ENCODE results near the gene TRIM56. TPM values are rescaled to one million over a fixed set of nuclear protein-coding genes. Genes with fewer than 3 reads are reported as not detected.

The TRIM56 gene
- total and polyA plus RNA-seq, 11 donors, result 7.9 to 37.4 (median 13.8) TPM

DNA sequence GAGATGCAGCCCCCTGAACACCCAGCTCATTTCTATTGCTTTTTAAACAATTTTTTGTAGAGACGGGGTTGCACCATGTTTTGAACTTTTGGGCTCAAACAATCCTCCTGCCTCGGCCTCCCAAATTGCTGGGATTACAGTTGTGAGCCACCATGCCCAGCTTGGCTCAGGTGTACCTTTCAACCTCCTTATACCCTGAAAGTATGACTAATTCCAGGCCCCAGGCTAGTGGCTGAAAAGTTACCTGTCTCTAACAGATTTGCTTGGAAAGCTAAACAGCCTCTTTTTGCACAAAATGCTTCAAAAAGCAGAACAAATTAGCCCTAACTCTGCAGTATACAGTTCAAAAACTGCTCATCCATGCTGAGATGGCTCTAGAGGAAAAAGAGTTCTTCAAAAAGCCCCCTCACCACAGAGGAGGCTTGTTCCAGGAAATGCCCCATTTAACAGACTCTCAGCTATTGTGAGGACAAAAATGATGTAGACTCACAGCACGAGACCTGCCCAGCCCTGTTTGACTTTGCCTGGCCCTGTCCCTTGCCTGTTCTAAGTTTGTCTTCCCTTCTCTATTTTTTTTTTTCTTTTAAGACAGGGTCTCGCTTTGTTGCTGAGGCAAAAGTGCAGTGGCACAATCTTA is 55.6 kb downstream of the TRIM56 start:
- Histone ChIP-seq H3K9me3 (no peaks in the 10 kb centered on the region), H3K27ac (no peak overlapping the region), H3K36me3 (peaks cover 0 to 12% (median 0%) of the 10 kb centered on the region in 9 donors), H3K4me3 (no peak overlapping the region), H3K4me1 (peaks cover 0 to 29% (median 12%) of the 10 kb centered on the region in 12 donors), H3K27me3 (no peaks in the 10 kb centered on the region)
- no peak for ATAC-seq
- DNase-seq, result no peak
- TF ChIP-seq, protein P1, sequence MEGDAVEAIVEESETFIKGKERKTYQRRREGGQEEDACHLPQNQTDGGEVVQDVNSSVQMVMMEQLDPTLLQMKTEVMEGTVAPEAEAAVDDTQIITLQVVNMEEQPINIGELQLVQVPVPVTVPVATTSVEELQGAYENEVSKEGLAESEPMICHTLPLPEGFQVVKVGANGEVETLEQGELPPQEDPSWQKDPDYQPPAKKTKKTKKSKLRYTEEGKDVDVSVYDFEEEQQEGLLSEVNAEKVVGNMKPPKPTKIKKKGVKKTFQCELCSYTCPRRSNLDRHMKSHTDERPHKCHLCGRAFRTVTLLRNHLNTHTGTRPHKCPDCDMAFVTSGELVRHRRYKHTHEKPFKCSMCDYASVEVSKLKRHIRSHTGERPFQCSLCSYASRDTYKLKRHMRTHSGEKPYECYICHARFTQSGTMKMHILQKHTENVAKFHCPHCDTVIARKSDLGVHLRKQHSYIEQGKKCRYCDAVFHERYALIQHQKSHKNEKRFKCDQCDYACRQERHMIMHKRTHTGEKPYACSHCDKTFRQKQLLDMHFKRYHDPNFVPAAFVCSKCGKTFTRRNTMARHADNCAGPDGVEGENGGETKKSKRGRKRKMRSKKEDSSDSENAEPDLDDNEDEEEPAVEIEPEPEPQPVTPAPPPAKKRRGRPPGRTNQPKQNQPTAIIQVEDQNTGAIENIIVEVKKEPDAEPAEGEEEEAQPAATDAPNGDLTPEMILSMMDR (IDR thresholded peaks at IDR 0.05), result no peak
- TF ChIP-seq POLR2A (IDR thresholded peaks at IDR 0.05), result no peak
- intact Hi-C loops (cut with DNase I), result loop anchor here in 5 of 10 donors (5.0 to 10.0 kb wide), 4 partner anchors 51 to 246 kb away; partner anchors contain the start of gene ACHE (in 1 of the 5)
- WGBS, 4 donors, result 89 to 92% (median 89%) methylated on average over 4 of the region's 4 CpGs

Other genes starting within 250 kb of the TRIM56 start
- gene SLC12A9, start 232.8 kb upstream of the TRIM56 start, total RNA-seq, result 10 to 100 TPM in 1 of 9 donors, 1 to 10 TPM in 8; 4.6 to 23.6 (median 7.0) TPM
- 10 to 100 TPM in 1 of 2 donors, 1 to 10 TPM in 1; 6.4 to 10.5 TPM for gene SLC12A9, start 232.8 kb upstream of the TRIM56 start, polyA plus RNA-seq
- 10 to 100 TPM in 8 of 9 donors, 1 to 10 TPM in 1; 9.2 to 37.3 (median 17.1) TPM for gene TRIP6, start 218.1 kb upstream of the TRIM56 start, total RNA-seq
- gene TRIP6, start 218.1 kb upstream of the TRIM56 start, polyA plus RNA-seq, result 10 to 100 TPM; 10.6 to 23.1 TPM
- gene SRRT, start 210.4 kb upstream of the TRIM56 start, total RNA-seq, result 10 to 100 TPM; 31.0 to 62.2 (median 49.5) TPM
- gene SRRT, start 210.4 kb upstream of the TRIM56 start, polyA plus RNA-seq, result 10 to 100 TPM; 38.0 to 49.7 TPM
- gene UFSP1, start 195.8 kb upstream of the TRIM56 start, total RNA-seq, result 1 to 10 TPM; 1.0 to 3.4 (median 1.6) TPM
- gene UFSP1, start 195.8 kb upstream of the TRIM56 start, polyA plus RNA-seq, result 1 to 10 TPM; 3.4 TPM
- gene ACHE, start 189.6 kb upstream of the TRIM56 start, total RNA-seq, result 1 to 10 TPM in 4 of 9 donors, under 1 TPM in 5; 0.44 to 2.1 (median 0.78) TPM
- under 1 TPM; 0.58 to 0.69 TPM for gene ACHE, start 189.6 kb upstream of the TRIM56 start, polyA plus RNA-seq
- gene MUC3A, start 135.9 kb upstream of the TRIM56 start, total RNA-seq, result 1 to 10 TPM in 3 of 9 donors, under 1 TPM in 6; 0.16 to 1.4 (median 0.45) TPM
- 1 to 10 TPM in 1 of 2 donors, under 1 TPM in 1; 0.25 to 1.8 TPM for gene MUC3A, start 135.9 kb upstream of the TRIM56 start, polyA plus RNA-seq
- under 1 TPM in 2 of 9 donors, not detected in 7; 0.02 TPM for gene MUC12, start 115.9 kb upstream of the TRIM56 start, total RNA-seq
- gene MUC12, start 115.9 kb upstream of the TRIM56 start, polyA plus RNA-seq, result under 1 TPM; 0.19 to 0.23 TPM
- gene MUC17, start 65.4 kb upstream of the TRIM56 start, total RNA-seq, result not detected
- gene MUC17, start 65.4 kb upstream of the TRIM56 start, polyA plus RNA-seq, result not detected
- 100 to 1,000 TPM in 1 of 9 donors, 10 to 100 TPM in 4, 1 to 10 TPM in 4; 1.3 to 153 (median 13.9) TPM for gene SERPINE1, start 41.6 kb downstream of the TRIM56 start, total RNA-seq
- 100 to 1,000 TPM in 1 of 2 donors, 1 to 10 TPM in 1; 3.4 to 595 TPM for gene SERPINE1, start 41.6 kb downstream of the TRIM56 start, polyA plus RNA-seq
- gene AP1S1, start 69.0 kb downstream of the TRIM56 start, total RNA-seq, result 10 to 100 TPM in 8 of 9 donors, 1 to 10 TPM in 1; 9.9 to 24.5 (median 12.8) TPM
- gene AP1S1, start 69.0 kb downstream of the TRIM56 start, polyA plus RNA-seq, result 10 to 100 TPM; 15.9 to 41.8 TPM
- gene VGF, start 80.1 kb downstream of the TRIM56 start, total RNA-seq, result under 1 TPM in 2 of 9 donors, not detected in 7; 0.09 to 0.19 TPM
- under 1 TPM in 1 of 2 donors, not detected in 1; 0.14 TPM for gene VGF, start 80.1 kb downstream of the TRIM56 start, polyA plus RNA-seq
- under 1 TPM in 1 of 9 donors, not detected in 8; 0.23 TPM for gene NAT16, start 94.8 kb downstream of the TRIM56 start, total RNA-seq
- gene NAT16, start 94.8 kb downstream of the TRIM56 start, polyA plus RNA-seq, result not detected
- gene MOGAT3, start 115.6 kb downstream of the TRIM56 start, total RNA-seq, result not detected
- gene MOGAT3, start 115.6 kb downstream of the TRIM56 start, polyA plus RNA-seq, result not detected
- gene PLOD3, start 132.1 kb downstream of the TRIM56 start, total RNA-seq, result 10 to 100 TPM; 27.4 to 77.6 (median 42.0) TPM
- 10 to 100 TPM; 22.2 to 55.2 TPM for gene PLOD3, start 132.1 kb downstream of the TRIM56 start, polyA plus RNA-seq
- gene ZNHIT1, start 132.7 kb downstream of the TRIM56 start, total RNA-seq, result 10 to 100 TPM; 47.0 to 88.1 (median 51.3) TPM
- 100 to 1,000 TPM in 1 of 2 donors, 10 to 100 TPM in 1; 89.8 to 156 TPM for gene ZNHIT1, start 132.7 kb downstream of the TRIM56 start, polyA plus RNA-seq
- 10 to 100 TPM in 1 of 9 donors, 1 to 10 TPM in 8; 1.4 to 37.6 (median 2.2) TPM for gene CLDN15, start 152.3 kb downstream of the TRIM56 start, total RNA-seq
- gene CLDN15, start 152.3 kb downstream of the TRIM56 start, polyA plus RNA-seq, result 1 to 10 TPM; 1.9 to 3.6 TPM
- gene FIS1, start 159.6 kb downstream of the TRIM56 start, total RNA-seq, result 100 to 1,000 TPM; 249 to 491 (median 282) TPM
- gene FIS1, start 159.6 kb downstream of the TRIM56 start, polyA plus RNA-seq, result 100 to 1,000 TPM; 204 to 361 TPM
- gene IFT22, start 236.3 kb downstream of the TRIM56 start, total RNA-seq, result 10 to 100 TPM; 15.7 to 39.3 (median 30.0) TPM
- 10 to 100 TPM; 14.8 to 38.0 TPM for gene IFT22, start 236.3 kb downstream of the TRIM56 start, polyA plus RNA-seq

Data from heart left ventricle (tissue), 16 donors.